ENCODE data around the gene TPRG1. TPM values are rescaled to one million over a fixed set of nuclear protein-coding genes. Genes with fewer than 3 reads are reported as not detected.

Gene TPRG1
- total RNA-seq, 1 donor from 2014 or later, result 11.6 TPM

- Mint-ChIP-seq H3K4me3 (no peak overlapping the region), H3K27me3 (no peaks in the 10 kb centered on the region), H3K27ac (no peak overlapping the region), H3K9me3 (no peaks in the 10 kb centered on the region), H3K36me3 (peaks cover 4% of the 10 kb centered on the region), H3K4me1 (ENCODE audit: unreplicated experiment) (peaks cover 6% of the 10 kb centered on the region)
- no peak for DNase-seq (ENCODE audit: extremely low spot score, unreplicated experiment)
- TF ChIP-seq, protein P1, sequence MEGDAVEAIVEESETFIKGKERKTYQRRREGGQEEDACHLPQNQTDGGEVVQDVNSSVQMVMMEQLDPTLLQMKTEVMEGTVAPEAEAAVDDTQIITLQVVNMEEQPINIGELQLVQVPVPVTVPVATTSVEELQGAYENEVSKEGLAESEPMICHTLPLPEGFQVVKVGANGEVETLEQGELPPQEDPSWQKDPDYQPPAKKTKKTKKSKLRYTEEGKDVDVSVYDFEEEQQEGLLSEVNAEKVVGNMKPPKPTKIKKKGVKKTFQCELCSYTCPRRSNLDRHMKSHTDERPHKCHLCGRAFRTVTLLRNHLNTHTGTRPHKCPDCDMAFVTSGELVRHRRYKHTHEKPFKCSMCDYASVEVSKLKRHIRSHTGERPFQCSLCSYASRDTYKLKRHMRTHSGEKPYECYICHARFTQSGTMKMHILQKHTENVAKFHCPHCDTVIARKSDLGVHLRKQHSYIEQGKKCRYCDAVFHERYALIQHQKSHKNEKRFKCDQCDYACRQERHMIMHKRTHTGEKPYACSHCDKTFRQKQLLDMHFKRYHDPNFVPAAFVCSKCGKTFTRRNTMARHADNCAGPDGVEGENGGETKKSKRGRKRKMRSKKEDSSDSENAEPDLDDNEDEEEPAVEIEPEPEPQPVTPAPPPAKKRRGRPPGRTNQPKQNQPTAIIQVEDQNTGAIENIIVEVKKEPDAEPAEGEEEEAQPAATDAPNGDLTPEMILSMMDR (conservative IDR thresholded peaks at IDR 0.05), result no peak
Measured at GRCh38 chr3:189210251-189210770, 38.5 kb downstream of the TPRG1 start.

- TF ChIP-seq, protein P1 (conservative IDR thresholded peaks at IDR 0.05), result no peak
- Mint-ChIP-seq H3K27me3 (no peaks in the 10 kb centered on the region), H3K27ac (no peak overlapping the region), H3K4me1 (ENCODE audit: unreplicated experiment) (peaks cover 15% of the 10 kb centered on the region), H3K9me3 (no peaks in the 10 kb centered on the region), H3K4me3 (no peak overlapping the region), H3K36me3 (peaks cover 4% of the 10 kb centered on the region)
- DNase-seq (ENCODE audit: extremely low spot score, unreplicated experiment), result no peak
Measured at GRCh38 chr3:189212681-189213080, 40.9 kb downstream of the TPRG1 start.

DNA sequence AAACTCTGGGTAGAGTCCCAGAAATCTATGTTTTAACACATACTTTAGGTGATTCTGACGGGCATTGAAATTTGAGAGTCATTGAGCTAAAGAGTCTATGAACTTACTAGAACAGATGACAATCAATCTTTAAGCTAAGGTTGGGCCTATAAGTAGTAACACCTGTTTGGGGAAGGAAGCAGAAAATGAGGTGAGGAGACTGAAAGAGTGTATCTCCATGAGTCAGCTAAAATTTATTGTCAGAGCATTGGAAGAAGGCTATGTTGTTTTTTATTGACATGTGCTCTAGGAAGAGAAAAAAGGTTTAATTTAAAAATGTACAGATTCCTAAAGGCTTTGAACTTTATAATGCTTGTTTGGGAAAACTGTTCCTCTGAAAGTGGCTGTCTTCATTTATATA is 42.9 kb downstream of the TPRG1 start:
- Mint-ChIP-seq H3K27ac (peak overlapping the region; percentile 66), H3K9me3 (no peaks in the 10 kb centered on the region), H3K27me3 (no peaks in the 10 kb centered on the region), H3K36me3 (peaks cover 4% of the 10 kb centered on the region), H3K4me1 (ENCODE audit: unreplicated experiment) (peaks cover 15% of the 10 kb centered on the region), H3K4me3 (peak overlapping the region; percentile 17)
- DNase-seq (ENCODE audit: extremely low spot score, unreplicated experiment), result no peak
- TF ChIP-seq, protein P1 (conservative IDR thresholded peaks at IDR 0.05), result no peak

GRCh38 chr3:189222927-189223636 is 51.3 kb downstream of the TPRG1 start:
- Mint-ChIP-seq H3K27me3 (no peaks in the 10 kb centered on the region), H3K36me3 (no peaks in the 10 kb centered on the region)

GRCh38 chr3:189225431-189225830 is 53.7 kb downstream of the TPRG1 start:
- TF ChIP-seq, protein P1 (conservative IDR thresholded peaks at IDR 0.05), result no peak
- Mint-ChIP-seq H3K27ac (no peak overlapping the region), H3K36me3 (no peaks in the 10 kb centered on the region), H3K27me3 (no peaks in the 10 kb centered on the region), H3K9me3 (no peaks in the 10 kb centered on the region), H3K4me1 (ENCODE audit: unreplicated experiment) (peaks cover 15% of the 10 kb centered on the region), H3K4me3 (no peak overlapping the region)
- DNase-seq (ENCODE audit: extremely low spot score, unreplicated experiment), result no peak

More at GRCh38 chr3:189222927-189223636, 51.3 kb downstream of the TPRG1 start:
- no peak overlapping the region for H3K27ac Mint-ChIP-seq
- no peak overlapping the region for H3K4me3 Mint-ChIP-seq
- no peaks in the 10 kb centered on the region for H3K9me3 Mint-ChIP-seq
- H3K4me1 Mint-ChIP-seq (ENCODE audit: unreplicated experiment), result peaks cover 11% of the 10 kb centered on the region
- DNase-seq (ENCODE audit: extremely low spot score, unreplicated experiment), result no peak
- TF ChIP-seq, protein P1 (conservative IDR thresholded peaks at IDR 0.05), result no peak
